K562 (cell line): ENCODE measurements around the gene CCDC28A. TPM values are rescaled to one million over a fixed set of nuclear protein-coding genes. Genes with fewer than 3 reads are reported as not detected.

Experiments used
- CAMTA2 ChIP-seq: fragments of 250-450 bp; sonication (Bioruptor Pico); conservative IDR thresholded peaks from 2 replicates; pipeline ENCODE4 v1.5.1; 2022
- CCAR2 ChIP-seq: fragments of 200-400 bp; formaldehyde crosslinking; IDR thresholded peaks from 2 replicates; pipeline ENCODE4 v1.6.1; 2017; ENCODE audit warnings: mild to moderate bottlenecking, low read depth, low read length
- CREB1 ChIP-seq, 2 experiments: sonication (generic) in 1 of 2; formaldehyde crosslinking in 1 of 2; IDR thresholded peaks; 2 replicates each; pipeline versions ENCODE4 v1.6.1 to v1.8.0; 2012 to 2022; ENCODE audit warnings: inconsistent platforms in 1 of 2, mild to moderate bottlenecking in 1 of 2, missing genetic modification reagents in 1 of 2, moderate library complexity in 1 of 2
- CREB3L1 ChIP-seq: fragments of 450-650 bp; IDR thresholded peaks from 2 replicates; pipeline ENCODE4 v1.6.1; 2014; ENCODE audit warnings: low read depth, mild to moderate bottlenecking, moderate library complexity, borderline replicate concordance
- EGR1 ChIP-seq: fragments of 450-650 bp; conservative IDR thresholded peaks from 2 replicates; pipeline ENCODE4 v1.6.1; 2017; ENCODE audit warnings: mild to moderate bottlenecking
- ELK3 ChIP-seq: fragments of 450-650 bp; formaldehyde crosslinking; IDR thresholded peaks from 2 replicates; pipeline ENCODE4 v1.4.0; 2020; ENCODE audit warnings: mild to moderate bottlenecking
- GABPA ChIP-seq: fragments of 200-800 bp; sonication (Bioruptor generic); conservative IDR thresholded peaks from 2 replicates; pipeline ENCODE4 v1.6.1; 2016; ENCODE audit warnings: low read depth, missing genetic modification characterization, missing compliant biosample characterization
- GABPB1 ChIP-seq: sonication (generic); formaldehyde crosslinking; IDR thresholded peaks from 2 replicates; pipeline ENCODE4 v1.8.0; 2022; ENCODE audit warnings: mild to moderate bottlenecking, missing genetic modification reagents
- HOXB6 ChIP-seq: fragments of 250-450 bp; sonication (Bioruptor Pico); IDR thresholded peaks from 2 replicates; pipeline ENCODE4 v1.5.1; 2022; ENCODE audit warnings: mild to moderate bottlenecking, borderline replicate concordance
- IRF9 ChIP-seq: fragments of 450-650 bp; IDR thresholded peaks from 2 replicates; pipeline ENCODE4 v1.6.1; 2016; ENCODE audit warnings: missing biosample characterization, missing genetic modification characterization
- KLF6 ChIP-seq: fragments of 250-450 bp; sonication (Bioruptor Pico); IDR thresholded peaks from 2 replicates; pipeline ENCODE4 v1.4.0; 2020; ENCODE audit warnings: mild to moderate bottlenecking, moderate library complexity, borderline replicate concordance
- LARP7 ChIP-seq: fragments of 450-650 bp; IDR thresholded peaks from 2 replicates; pipeline ENCODE4 v1.6.1; 2016
- MAZ ChIP-seq, 2 experiments: fragments of 450-650 bp in 1 of 2; sonication (generic) in 1 of 2; formaldehyde crosslinking; IDR thresholded peaks in 1 of 2; conservative IDR thresholded peaks in 1 of 2; 2 replicates each; pipeline versions ENCODE4 v1.4.0 to v1.5.0; 2020; ENCODE audit warnings: mild to moderate bottlenecking in 1 of 2, missing genetic modification reagents in 1 of 2
- NR1H2 ChIP-seq: sonication (generic); formaldehyde crosslinking; IDR thresholded peaks from 2 replicates; pipeline ENCODE4 v1.4.0; 2020; ENCODE audit warnings: mild to moderate bottlenecking, missing genetic modification reagents
- PHTF2 ChIP-seq: fragments of 250-450 bp; sonication (Bioruptor Pico); IDR thresholded peaks from 2 replicates; pipeline ENCODE4 v1.5.0; 2021; ENCODE audit warnings: mild to moderate bottlenecking
- POLR2A ChIP-seq: fragments of 450-650 bp; conservative IDR thresholded peaks from 2 replicates; pipeline ENCODE4 v1.6.1; 2016
- POLR3G ChIP-seq: IDR thresholded peaks from 2 replicates; pipeline ENCODE4 v1.6.1; 2011; ENCODE audit not compliant: insufficient read length, insufficient replicate concordance; ENCODE audit errors: extremely low read depth
- PRMT5 ChIP-seq: sonication (generic); formaldehyde crosslinking; IDR thresholded peaks from 2 replicates; pipeline ENCODE4 v1.5.0; 2020; ENCODE audit warnings: missing genetic modification reagents
- RFX7 ChIP-seq: fragments of 250-450 bp; sonication (Bioruptor Pico); IDR thresholded peaks from 2 replicates; pipeline ENCODE4 v1.5.1; 2021; ENCODE audit warnings: mild to moderate bottlenecking
- TAF1 ChIP-seq: IDR thresholded peaks from 2 replicates; pipeline ENCODE4 v1.6.1; 2011; ENCODE audit warnings: mild to moderate bottlenecking, low read length, moderate library complexity; ENCODE audit not compliant: insufficient read depth, control insufficient read depth, severe bottlenecking; ENCODE audit errors: extremely low read depth
- TCF7L2 ChIP-seq: fragments of 150-350 bp; IDR thresholded peaks from 2 replicates; pipeline ENCODE4 v1.6.1; 2016; ENCODE audit warnings: low read depth, mild to moderate bottlenecking, low read length, moderate library complexity
- TEAD1 ChIP-seq, 2 experiments: fragments of 450-650 bp in 1 of 2; sonication (generic) in 1 of 2; formaldehyde crosslinking; IDR thresholded peaks; 2 replicates each; pipeline versions ENCODE4 v1.4.0 to v1.8.0; 2020 to 2022; ENCODE audit warnings: mild to moderate bottlenecking in 2 of 2, missing genetic modification reagents in 1 of 2
- TRIM28 ChIP-seq: fragments of 450-650 bp; IDR thresholded peaks from 2 replicates; pipeline ENCODE4 v1.6.1; 2017
- TSC22D4 ChIP-seq: fragments of 450-650 bp; IDR thresholded peaks from 2 replicates; pipeline ENCODE4 v1.6.1; 2016; ENCODE audit warnings: missing genetic modification characterization, missing biosample characterization, control low read depth
- ZC3H11A ChIP-seq: IDR thresholded peaks from 2 replicates; pipeline ENCODE4 v1.6.1; 2012; ENCODE audit warnings: low read depth, low read length, improper control_type of control experiment
- ZKSCAN8 ChIP-seq: fragments of 200-800 bp; sonication (Bioruptor generic); IDR thresholded peaks from 2 replicates; pipeline ENCODE4 v1.6.1; 2016; ENCODE audit warnings: missing genetic modification characterization, missing compliant biosample characterization
- ZNF75A ChIP-seq: fragments of 450-650 bp; formaldehyde crosslinking; IDR thresholded peaks from 2 replicates; pipeline ENCODE4 v1.4.0; 2020; ENCODE audit warnings: mild to moderate bottlenecking
- ZNF76 ChIP-seq: fragments of 250-450 bp; sonication (Bioruptor Pico); IDR thresholded peaks from 2 replicates; pipeline ENCODE4 v1.4.0; 2020; ENCODE audit warnings: mild to moderate bottlenecking, moderate library complexity, borderline replicate concordance
- ZNF77 ChIP-seq: fragments of 250-450 bp; sonication (Bioruptor Pico); IDR thresholded peaks from 2 replicates; pipeline ENCODE4 v1.5.0; 2020
- polyA plus RNA-seq, 8 experiments: library from polyadenylated mRNA; depleted of rRNA in 4 of 8; stranded (reverse) in 5 of 8; unstranded in 3 of 8; fragments of >200 nt; fragmentation: Nextera tagmentation in 2 of 8; fragmentation: Illumina TruSeq in 1 of 8; extraction: Ambion mirVana in 2 of 8; extraction: Trizol in 1 of 8; gene quantifications; 2 replicates each; pipeline versions ENCODE4 v1.2.1 to v1.2.3, GENCODE V29; 2011 to 2014; ENCODE audit warnings: inconsistent platforms in 1 of 8, missing spikeins in 1 of 8
- total RNA-seq, 7 experiments: library from RNA; depleted of rRNA in 6 of 7; stranded (reverse); fragments of >200 nt in 6 of 7; fragmentation: Illumina TruSeq in 2 of 7; extraction: Trizol in 2 of 7; gene quantifications; 2 replicates each; pipeline versions ENCODE4 v1.2.1 to v1.2.3, GENCODE V29; 2011 to 2021; ENCODE audit warnings: low replicate concordance in 1 of 7

CCDC28A gene
- total and polyA plus RNA-seq, 9 of the 15 experiments (the other 6 are each of a cell fraction or from before 2014, with no cell fraction given): 12.6 to 35.5 (median 19.1) TPM

GRCh38 chr6:138824482-138825144, 51.0 kb downstream of the CCDC28A start (continued):
- TF ChIP-seq TSC22D4 (tag) (no peak), POLR3G (no peak), GABPB1 (peak; percentile 59; the same call in 1 of the 2 replicates), PHTF2 (no peak), ELK3 (CRISPR knock-in tag) (no peak), ZC3H11A (no peak), CCAR2 (no peak), CREB1 (IDR thresholded peaks at IDR 0.05) (peak; percentile 69), CREB1 (CRISPR knock-in tag; IDR thresholded peaks at IDR 0.05) (peak; percentile 78), ZKSCAN8 (CRISPR knock-in tag) (peak; percentile 34; the same call in 1 of the 2 replicates), NR1H2 (CRISPR knock-in tag) (no peak), EGR1 (no peak), HOXB6 (CRISPR knock-in tag) (0 out of 2 replicates have a peak, but pooled peaks have one; percentile 14), RFX7 (CRISPR knock-in tag) (no peak), KLF6 (CRISPR knock-in tag) (no peak), MAZ (CRISPR knock-in tag; conservative IDR thresholded peaks at IDR 0.05 in 1 of 2, IDR thresholded peaks at IDR 0.05 in 1 of 2) (no peak), GABPA (peak; percentile 79), CAMTA2 (no peak), ZNF76 (CRISPR knock-in tag) (no peak), TCF7L2 (no peak), IRF9 (tag) (no peak), TAF1 (no peak), LARP7 (no peak), TRIM28 (no peak), TEAD1 (CRISPR knock-in tag; IDR thresholded peaks at IDR 0.05) (no peak), CREB3L1 (no peak), POLR2A (no peak), PRMT5 (CRISPR knock-in tag) (no peak), ZNF75A (CRISPR knock-in tag) (no peak), ZNF77 (CRISPR knock-in tag) (no peak)
